ENCODE results near the gene LAD1.

GRCh38 chr1:201414051-201414738, 15.1 kb upstream of the LAD1 start:
- TF ChIP-seq CTCF (conservative IDR thresholded peaks at IDR 0.05 in 1 of 2, IDR thresholded peaks at IDR 0.05 in 1 of 2; ENCODE audit: extremely low read depth in 1 of 2, insufficient read depth in 1 of 2, low read depth in 1 of 2, low read length in 2 of 2) (no peak), EZH2 (IDR thresholded peaks at IDR 0.05; ENCODE audit: borderline replicate concordance, low read length) (no peak)

Measured in mammary epithelial cell (primary cell).